MG63 (cell line): ENCODE measurements around the gene MELK. TPM values are rescaled to one million over a fixed set of nuclear protein-coding genes. Genes with fewer than 3 reads are reported as not detected.
"Not testable (repeated sequence)": the region's sequence is repeated elsewhere in the genome, so short reads cannot be mapped to it uniquely, and the experiment has no call there.

Source experiments
- DNase-seq: peaks from one replicate; pipeline ENCODE4 v3.0.0-alpha.2; 2020
- H3K27me3 ChIP-seq: fragments of 250-450 bp; sonication (Bioruptor Pico); 2 replicates; pipeline ENCODE4 v1.5.1; 2020; ENCODE audit warnings: mild to moderate bottlenecking, moderate library complexity
- H3K36me3 ChIP-seq: fragments of 250-450 bp; sonication (Bioruptor Pico); 2 replicates; pipeline ENCODE4 v1.5.1; 2020; ENCODE audit warnings: mild to moderate bottlenecking, moderate library complexity
- H3K4me3 ChIP-seq: fragments of 250-450 bp; sonication (Bioruptor Pico); 2 replicates; pipeline ENCODE4 v1.5.1; 2020; ENCODE audit warnings: mild to moderate bottlenecking, moderate library complexity
- H3K9me3 ChIP-seq: fragments of 250-450 bp; sonication (Bioruptor Pico); 2 replicates; pipeline ENCODE4 v1.5.1; 2020; ENCODE audit warnings: mild to moderate bottlenecking, moderate library complexity
- total RNA-seq: library from RNA; depleted of rRNA; stranded (reverse); fragments of >200 nt; shearing (Covaris generic); gene quantifications from 2 replicates; pipeline ENCODE4 v1.2.3, GENCODE V29; 2014; ENCODE audit warnings: low replicate concordance; rRNA removed

MELK gene
- total RNA-seq, result 75.8 and 95.3 TPM in 2 replicates

DNA sequence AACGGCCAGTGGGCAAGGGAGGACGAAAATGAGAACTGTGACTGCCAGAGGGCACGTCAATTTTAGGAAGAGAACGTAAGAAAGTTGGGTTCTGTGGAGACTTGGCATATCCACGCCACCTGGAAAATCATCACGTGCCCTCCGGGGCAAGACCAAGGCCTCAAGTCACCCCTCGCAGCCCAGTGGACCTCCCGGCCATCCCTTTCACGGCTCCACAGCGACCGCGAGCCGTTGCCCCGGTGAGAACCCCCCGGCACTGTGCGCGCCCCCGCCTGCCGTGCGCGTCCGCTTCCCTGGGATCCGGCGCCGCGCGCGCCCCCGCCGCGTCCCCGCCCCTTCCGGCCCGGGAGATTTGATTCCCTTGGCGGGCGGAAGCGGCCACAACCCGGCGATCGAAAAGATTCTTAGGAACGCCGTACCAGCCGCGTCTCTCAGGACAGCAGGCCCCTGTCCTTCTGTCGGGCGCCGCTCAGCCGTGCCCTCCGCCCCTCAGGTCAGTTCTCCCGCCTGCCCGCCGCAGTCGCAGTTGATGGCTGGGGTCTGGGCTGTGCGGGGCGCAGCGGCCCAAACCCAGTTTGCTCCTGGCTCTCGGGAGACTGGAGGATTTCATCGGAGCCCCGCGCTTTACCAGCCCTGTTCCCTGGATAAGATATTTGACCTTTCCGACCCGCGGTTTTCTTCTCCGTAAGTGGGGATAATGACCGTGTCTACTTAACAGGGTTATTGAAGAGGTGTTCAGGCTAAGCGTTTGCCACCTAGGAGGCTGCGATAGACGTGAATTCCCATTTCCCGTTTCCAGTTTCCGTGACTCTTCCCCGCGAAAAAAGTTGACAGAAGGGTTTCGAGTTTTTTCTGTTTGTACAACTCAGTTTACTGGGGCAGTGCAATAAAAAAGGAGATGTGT, at the start of gene MELK:
TSS of gene MELK (plus strand) at position 381 of the 904 bp plus-strand sequence. CDS start 8,787 bp downstream, outside the sequence.
- H3K4me3 ChIP-seq, result peak within 1 kb of the TSS; percentile 98
- peaks cover 49% of the 10 kb centered on the region for H3K36me3 ChIP-seq
- no peaks in the 10 kb centered on the region for H3K9me3 ChIP-seq
- no peaks in the 10 kb centered on the region for H3K27me3 ChIP-seq
- DNase-seq, result peak; percentile 98

DNA sequence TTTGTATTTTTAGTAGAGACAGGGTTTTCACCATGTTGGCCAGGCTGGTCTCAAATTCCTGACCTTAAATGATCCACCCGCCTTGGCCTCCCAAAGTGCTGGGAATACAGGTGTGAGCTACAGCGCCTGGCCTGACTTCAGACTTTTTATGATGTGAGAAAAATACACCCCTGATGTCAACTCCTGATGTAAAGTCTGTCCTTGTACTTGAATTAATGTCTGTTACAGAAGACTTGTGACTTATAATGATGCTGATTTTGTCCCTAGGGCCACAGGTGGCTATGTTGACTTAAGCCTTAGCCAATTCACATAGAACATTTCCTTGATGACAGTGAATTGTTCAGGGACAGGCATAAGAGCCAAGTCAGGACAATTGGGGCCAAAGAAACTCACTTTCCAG, 42.5 kb upstream of the MELK start:
- 0 out of 2 replicates have a peak, but pooled peaks cover 4% of the 10 kb centered on the region for H3K9me3 ChIP-seq
- no peak for DNase-seq
- H3K4me3 ChIP-seq, result no peak overlapping the region
- peaks cover 7% of the 10 kb centered on the region; the same call in 1 of the 2 replicates for H3K27me3 ChIP-seq
- no peaks in the 10 kb centered on the region for H3K36me3 ChIP-seq

DNA sequence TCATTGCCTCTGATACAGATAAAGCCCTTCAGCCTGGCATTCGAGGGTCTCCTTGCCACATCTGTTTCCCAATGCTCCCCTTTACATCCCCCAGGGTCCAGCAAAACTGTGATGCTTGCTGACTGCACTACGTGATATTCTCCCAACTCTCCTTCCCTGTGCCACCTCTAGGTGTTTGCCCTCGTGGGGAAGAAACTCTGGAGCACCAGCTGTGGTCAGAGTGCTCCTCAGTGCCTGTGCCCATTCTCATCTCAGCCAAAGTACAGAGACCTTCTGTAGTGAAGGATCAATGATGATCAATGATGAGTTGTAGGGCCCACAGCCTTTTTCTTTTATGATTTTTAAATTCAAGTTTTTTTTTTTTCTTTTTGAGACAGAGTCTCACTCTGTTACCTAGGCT, 40.3 kb upstream of the MELK start:
- no peaks in the 10 kb centered on the region for H3K36me3 ChIP-seq
- no peak overlapping the region for H3K4me3 ChIP-seq
- no peak for DNase-seq
- peaks cover 7% of the 10 kb centered on the region; the same call in 1 of the 2 replicates for H3K27me3 ChIP-seq
- 0 out of 2 replicates have a peak, but pooled peaks cover 4% of the 10 kb centered on the region for H3K9me3 ChIP-seq

DNA sequence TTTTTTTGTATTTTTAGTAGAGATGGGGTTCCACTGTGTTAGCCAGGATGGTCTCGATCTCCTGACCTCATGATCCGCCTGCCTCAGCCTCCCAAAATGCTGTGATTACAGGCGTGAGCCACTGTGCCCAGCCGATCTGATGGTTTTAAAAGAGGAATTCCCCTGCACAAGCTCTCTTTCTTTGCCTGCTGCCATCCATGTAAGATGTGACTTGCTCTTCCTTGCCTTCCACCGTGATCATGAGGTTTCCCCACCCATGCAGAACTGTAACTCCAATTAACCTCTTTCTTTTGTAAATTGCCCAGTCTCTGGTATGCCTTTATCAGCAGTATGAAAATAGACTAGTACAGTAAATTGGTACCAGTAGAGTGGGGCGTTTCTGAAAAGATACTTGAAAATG, 39.0 kb upstream of the MELK start:
- DNase-seq, H3K4me3 ChIP-seq, H3K27me3 ChIP-seq, H3K9me3 ChIP-seq, H3K36me3 ChIP-seq: not testable (repeated sequence)

DNA sequence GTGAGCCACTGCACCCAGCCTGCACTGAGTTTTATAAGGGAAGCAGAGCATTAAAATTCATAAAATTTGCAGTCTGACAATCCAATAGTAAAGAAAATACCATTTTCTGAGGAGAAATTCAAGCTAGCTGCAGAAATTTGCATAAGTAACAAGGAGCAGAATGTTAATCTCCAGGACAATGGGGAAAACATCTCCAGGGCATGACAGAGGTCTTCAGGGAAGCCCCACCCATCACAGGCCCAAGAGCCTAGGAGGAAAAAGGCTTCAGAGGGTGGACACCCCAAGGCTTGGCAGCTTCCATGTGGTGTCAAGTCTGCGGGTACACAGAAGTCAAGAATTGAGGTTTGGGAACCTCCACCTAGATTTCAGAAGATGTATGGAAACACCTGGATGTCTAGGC, 37.6 kb upstream of the MELK start:
- DNase-seq, result no peak
- H3K36me3 ChIP-seq, result no peaks in the 10 kb centered on the region
- H3K9me3 ChIP-seq, result 0 out of 2 replicates have a peak, but pooled peaks cover 4% of the 10 kb centered on the region
- peaks cover 7% of the 10 kb centered on the region; the same call in 1 of the 2 replicates for H3K27me3 ChIP-seq
- H3K4me3 ChIP-seq, result no peak overlapping the region

DNA sequence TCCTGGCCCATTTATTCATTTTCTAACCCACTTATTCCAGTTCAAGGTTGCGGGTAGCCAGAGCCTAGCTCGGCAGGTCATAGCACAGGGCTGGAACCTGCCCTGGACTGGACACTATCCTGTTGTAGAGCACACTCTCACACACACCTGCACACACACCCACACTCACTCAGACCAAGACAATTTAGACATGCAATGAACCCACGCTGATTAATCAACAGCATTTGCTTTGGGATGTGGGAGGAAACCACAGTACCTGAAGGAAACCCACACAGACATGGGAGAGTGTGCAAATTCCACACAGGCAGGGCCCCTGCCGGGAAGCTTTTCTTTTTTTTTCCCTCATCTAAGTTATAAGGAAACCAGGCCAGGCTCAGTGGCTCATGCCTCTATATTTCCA, 34.8 kb upstream of the MELK start:
- H3K36me3 ChIP-seq, result no peaks in the 10 kb centered on the region
- no peaks in the 10 kb centered on the region for H3K27me3 ChIP-seq
- H3K9me3 ChIP-seq, result 0 out of 2 replicates have a peak, but pooled peaks cover 4% of the 10 kb centered on the region
- DNase-seq, result no peak
- no peak overlapping the region for H3K4me3 ChIP-seq

DNA sequence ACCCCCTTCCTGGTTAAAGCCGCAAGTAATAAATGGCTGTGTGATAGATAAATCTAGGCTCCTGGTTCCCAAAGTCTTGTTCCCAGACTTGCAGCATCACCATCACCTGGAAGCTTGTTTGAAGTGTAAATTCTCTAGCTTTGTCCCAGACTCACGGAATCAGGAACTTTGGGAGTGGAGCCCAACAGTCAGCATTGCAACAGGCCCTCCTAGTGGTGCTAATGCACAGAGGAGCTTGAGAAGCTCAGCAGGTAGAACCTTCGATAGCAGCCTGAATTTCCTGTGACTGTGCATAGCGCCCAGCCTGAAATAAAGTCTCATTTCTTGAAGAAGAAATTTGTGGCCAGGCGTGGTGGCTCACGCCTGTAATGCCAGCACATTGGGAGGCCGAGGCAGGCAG, 30.3 kb upstream of the MELK start:
- DNase-seq, result no peak
- no peaks in the 10 kb centered on the region for H3K36me3 ChIP-seq
- H3K9me3 ChIP-seq, result no peaks in the 10 kb centered on the region
- H3K4me3 ChIP-seq, result no peak overlapping the region
- H3K27me3 ChIP-seq, result no peaks in the 10 kb centered on the region; the same call in 1 of the 2 replicates

DNA sequence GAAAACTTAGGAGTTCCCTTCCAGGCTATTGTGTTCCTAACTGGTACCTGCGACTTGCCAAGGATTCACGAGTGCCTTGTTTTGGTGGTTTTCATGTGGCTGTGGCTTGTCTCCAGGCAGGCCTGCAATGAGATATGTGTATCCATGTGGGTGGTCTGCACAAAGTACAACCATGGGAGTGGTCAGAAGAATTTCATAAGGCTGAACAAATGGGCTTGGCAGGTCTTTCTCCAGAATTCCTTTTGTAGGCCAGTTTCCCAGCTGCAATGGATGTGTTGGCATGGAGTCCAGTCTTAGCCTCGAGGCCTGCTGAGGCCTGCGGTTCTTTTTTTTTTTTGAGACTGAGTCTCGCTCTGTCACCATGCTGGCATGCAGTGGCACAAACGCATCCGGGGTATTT, 28.8 kb upstream of the MELK start:
- H3K9me3 ChIP-seq, result no peaks in the 10 kb centered on the region
- DNase-seq, result peak; percentile 70

DNA sequence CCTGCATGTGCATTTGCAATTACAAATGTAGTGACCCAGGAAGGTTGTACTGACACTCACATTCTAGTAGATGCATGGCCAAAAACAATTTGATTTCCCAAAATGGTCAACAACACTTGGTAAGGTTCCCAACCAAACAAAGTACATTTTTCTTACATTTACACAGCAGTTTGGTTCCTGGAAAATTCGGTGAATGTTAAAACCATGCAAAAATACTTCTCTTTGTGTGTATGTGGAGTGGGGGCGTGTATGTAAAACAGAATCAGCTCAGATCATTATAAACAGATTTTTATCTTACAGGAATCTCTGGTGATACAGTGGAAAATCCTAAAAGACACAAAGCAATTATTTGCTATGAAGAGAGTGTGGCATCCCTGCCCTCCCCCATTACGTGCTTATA, 25.1 kb upstream of the MELK start:
- no peak for DNase-seq
- H3K27me3 ChIP-seq, result peaks cover 8% of the 10 kb centered on the region; the same call in 1 of the 2 replicates
- no peak overlapping the region for H3K4me3 ChIP-seq
- no peaks in the 10 kb centered on the region for H3K36me3 ChIP-seq
- no peaks in the 10 kb centered on the region for H3K9me3 ChIP-seq

More for the DNA sequence above, 28.8 kb upstream of the MELK start:
- peaks cover 6% of the 10 kb centered on the region; the same call in 1 of the 2 replicates for H3K27me3 ChIP-seq
- no peak overlapping the region for H3K4me3 ChIP-seq
- no peaks in the 10 kb centered on the region for H3K36me3 ChIP-seq

DNA sequence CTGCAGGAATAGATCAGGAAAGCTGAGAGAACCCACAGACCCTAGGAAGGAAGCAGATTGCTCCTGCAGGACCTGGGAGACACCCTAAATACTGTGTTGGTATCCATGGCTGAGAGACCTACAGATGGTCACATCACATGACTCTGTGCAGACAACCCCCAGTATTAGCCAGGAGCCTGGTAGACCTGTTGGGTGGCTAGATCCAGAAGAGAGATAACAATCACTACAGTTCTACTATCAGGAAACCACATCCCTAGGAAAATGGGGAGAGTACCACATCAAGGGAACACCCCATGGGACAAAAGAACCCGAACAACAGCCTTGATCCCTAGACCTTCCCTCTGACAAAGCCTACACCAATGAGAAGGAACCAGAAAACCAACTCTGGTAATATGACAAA, 24.2 kb upstream of the MELK start:
- no peak for DNase-seq
- no peak overlapping the region for H3K4me3 ChIP-seq
- H3K36me3 ChIP-seq, result no peaks in the 10 kb centered on the region
- H3K9me3 ChIP-seq, result no peaks in the 10 kb centered on the region
- peaks cover 8% of the 10 kb centered on the region; the same call in 1 of the 2 replicates for H3K27me3 ChIP-seq

DNA sequence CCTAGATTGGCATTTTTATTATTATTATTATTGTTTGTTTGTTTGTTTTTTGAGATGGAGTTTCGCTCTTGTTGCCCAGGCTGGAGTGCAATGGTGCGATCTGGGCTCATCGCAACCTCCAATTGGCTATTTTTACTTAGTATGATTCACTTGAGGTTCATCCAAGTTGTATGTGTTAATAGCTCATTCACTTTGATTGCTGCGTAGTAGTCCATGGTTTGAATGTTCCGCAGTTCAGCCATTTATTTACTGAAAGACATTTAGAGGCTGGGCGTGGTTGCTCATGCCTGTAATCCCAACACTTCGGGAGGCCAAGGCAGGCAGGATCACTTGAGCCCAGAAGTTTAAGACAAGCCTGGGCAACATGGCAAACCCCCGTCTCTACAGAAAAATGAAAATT, 22.6 kb upstream of the MELK start:
- no peaks in the 10 kb centered on the region for H3K36me3 ChIP-seq
- peaks cover 8% of the 10 kb centered on the region; the same call in 1 of the 2 replicates for H3K27me3 ChIP-seq
- H3K4me3 ChIP-seq, result no peak overlapping the region
- no peak for DNase-seq
- H3K9me3 ChIP-seq, result no peaks in the 10 kb centered on the region

DNA sequence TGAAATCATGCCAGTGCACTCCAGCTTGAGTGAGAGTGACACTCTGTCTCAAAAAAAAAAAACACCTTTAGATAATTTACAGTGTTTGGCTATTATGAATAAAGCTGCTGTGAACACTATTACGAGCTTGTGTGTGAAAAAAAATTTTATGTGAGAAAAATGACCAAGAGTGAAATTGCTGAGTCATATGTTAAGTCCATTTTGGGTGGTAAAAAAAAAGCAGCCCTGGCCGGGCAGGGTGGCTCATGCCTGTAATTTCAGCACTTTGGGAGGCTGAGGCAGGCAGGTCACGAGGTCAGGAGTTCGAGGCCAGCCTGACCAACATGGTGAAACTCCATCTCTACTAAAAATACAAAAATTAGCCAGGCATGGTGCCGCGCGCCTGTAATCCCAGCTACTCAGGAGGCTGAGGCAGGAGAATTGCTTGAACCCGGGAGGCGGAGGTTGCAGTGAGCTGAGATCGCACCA, 22.0 kb upstream of the MELK start:
- DNase-seq, H3K9me3 ChIP-seq, H3K36me3 ChIP-seq, H3K27me3 ChIP-seq, H3K4me3 ChIP-seq: not testable (repeated sequence)

DNA sequence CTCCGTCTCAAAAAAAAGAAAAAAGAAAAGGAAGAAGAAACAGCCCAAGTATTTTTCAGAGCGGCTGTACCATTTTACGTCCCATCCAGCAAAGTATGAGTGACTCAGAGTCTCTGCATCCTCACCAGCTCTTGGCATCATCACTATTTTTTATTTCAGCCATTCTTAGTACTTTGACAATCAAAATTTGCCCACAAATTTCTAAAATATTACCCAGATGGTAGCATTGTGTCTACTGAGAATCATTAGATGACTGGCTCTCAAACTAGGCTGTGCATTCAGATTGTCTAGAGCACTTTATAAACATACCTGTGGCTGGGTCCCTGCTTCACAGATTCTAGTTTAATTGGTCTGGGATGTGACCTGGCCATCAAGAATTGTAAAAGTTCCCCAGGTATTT, 21.6 kb upstream of the MELK start:
- H3K36me3 ChIP-seq, result no peaks in the 10 kb centered on the region
- peaks cover 8% of the 10 kb centered on the region; the same call in 1 of the 2 replicates for H3K27me3 ChIP-seq
- no peaks in the 10 kb centered on the region for H3K9me3 ChIP-seq
- DNase-seq, result no peak
- no peak overlapping the region for H3K4me3 ChIP-seq

DNA sequence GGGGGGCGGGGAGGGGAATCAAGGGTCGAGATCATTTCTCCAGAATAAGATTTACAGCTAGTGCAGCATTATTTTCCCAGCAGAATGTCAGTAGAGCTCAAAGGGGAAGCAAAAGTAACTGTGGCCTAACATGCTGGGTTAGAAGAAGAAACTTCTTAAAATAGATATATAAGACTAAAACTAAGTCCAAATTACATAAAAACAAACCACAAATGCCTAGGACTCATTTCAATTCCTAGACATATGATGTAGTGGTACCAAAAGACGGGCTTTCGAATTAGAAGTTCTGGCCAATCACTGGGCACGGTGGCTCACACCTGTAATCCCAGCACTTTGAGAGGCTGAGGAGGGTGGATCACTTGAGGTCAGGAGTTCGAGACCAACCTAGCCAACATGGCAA, 20.8 kb upstream of the MELK start:
- no peaks in the 10 kb centered on the region for H3K9me3 ChIP-seq
- peaks cover 8% of the 10 kb centered on the region; the same call in 1 of the 2 replicates for H3K27me3 ChIP-seq
- DNase-seq, result no peak
- no peak overlapping the region for H3K4me3 ChIP-seq
- no peaks in the 10 kb centered on the region for H3K36me3 ChIP-seq

DNA sequence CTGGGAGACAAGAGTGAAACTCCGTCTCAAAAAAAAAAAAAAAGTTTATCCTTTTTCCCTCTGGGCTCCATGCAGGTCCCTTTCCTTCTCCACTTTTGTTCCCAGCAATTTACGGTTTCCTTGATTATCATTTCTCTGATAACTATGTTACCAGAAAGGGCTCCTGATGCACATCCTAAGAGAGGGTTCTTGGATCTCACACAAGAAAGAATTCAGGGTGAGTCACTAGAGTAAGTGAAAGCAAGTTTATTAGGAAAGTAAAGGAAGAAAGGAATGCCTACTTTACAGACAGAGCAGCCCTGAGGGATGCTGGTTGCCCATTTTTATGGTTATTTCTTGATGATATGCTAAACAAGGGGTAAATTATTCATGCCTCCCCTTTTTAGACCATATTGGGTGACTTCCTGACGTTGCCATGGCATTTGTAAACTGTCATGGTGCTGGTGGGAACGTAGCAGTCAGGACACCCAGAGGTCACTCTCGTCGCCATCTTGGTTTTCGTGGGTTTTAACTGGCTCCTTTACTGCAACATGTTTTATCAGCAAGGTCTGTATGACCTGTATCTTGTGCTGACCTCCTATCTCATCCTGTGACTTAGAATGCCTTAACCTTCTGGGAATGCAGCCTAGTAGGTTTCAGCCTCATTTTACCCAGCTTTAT, 13.5 kb upstream of the MELK start:
- no peak for DNase-seq
- Histone ChIP-seq H3K27me3 (no peaks in the 10 kb centered on the region), H3K36me3 (no peaks in the 10 kb centered on the region), H3K9me3 (no peaks in the 10 kb centered on the region), H3K4me3 (no peak overlapping the region)

DNA sequence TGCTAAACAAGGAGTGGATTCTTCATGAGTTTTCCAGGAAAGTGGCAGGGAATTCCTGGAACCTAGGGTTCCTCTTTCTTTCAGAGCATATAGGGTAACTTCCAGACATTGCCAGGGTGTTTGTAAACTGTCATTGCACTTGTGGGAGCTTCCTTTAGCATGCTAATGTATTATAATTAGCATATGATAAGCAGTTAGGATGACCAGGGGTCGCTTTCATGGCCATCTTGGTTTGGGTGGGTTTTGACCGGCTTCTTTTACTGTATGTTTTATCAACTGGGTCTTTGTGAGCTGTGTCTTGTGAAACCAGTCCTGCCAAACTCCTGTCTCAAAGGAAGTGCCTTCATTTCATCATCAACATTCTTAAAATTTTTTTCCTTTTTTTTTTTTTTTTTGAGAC, 11.9 kb upstream of the MELK start:
- no peak for DNase-seq
- no peaks in the 10 kb centered on the region for H3K36me3 ChIP-seq

DNA sequence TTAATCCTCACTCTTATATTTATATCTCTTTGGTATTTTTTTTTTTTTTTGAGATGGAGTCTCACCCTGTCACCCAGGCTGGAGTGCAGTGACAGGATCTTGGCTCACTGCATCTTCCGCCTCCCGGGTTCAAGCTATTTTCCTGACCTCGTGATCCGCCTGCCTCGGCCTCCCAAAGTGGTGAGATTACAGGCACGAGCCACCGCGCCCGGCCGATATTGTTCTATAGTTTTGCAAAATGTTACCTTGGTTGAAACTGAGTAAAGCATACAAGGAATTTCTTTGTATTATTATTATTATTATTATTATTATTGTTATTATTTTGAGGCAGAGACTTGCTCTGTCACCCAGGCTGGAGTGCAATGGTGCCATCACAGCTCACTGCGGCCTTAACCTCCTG, 9.9 kb upstream of the MELK start:
- H3K27me3 ChIP-seq, DNase-seq: not testable (repeated sequence)

More for the DNA sequence above, 11.9 kb upstream of the MELK start:
- H3K4me3 ChIP-seq, result no peak overlapping the region
- H3K27me3 ChIP-seq, result no peaks in the 10 kb centered on the region
- no peaks in the 10 kb centered on the region for H3K9me3 ChIP-seq

More for the DNA sequence above, 9.9 kb upstream of the MELK start:
- not testable (repeated sequence) for H3K4me3 ChIP-seq, H3K9me3 ChIP-seq, H3K36me3 ChIP-seq
